Eye (tissue), 1 donor: Measurements from ENCODE around the gene LINGO1.

Experiments used
- DNase-seq: peaks from one replicate; pipeline ENCODE4 v3.0.0-alpha.2; 2015

Gene LINGO1

DNA sequence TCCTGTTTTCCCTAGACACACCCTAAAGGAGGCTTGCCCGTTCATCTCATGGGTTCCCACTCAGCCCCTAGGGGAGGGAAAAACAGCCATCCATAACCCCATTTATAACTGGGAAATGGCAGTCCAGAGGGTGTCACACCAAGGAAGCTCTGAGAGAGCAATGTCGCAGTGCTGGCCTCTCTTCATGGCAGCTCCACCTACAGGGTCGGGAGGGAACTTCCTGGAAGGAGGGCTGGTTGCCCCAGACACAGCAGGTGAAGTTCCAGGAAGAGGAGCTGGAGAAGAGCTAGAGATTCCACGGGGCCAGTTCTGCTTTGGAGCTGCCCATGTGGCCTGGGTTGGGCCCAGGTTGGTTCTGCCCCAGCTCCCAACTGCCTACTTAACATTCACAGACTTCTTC lies 22.3 kb upstream of the LINGO1 start:
- DNase-seq: no peak

GRCh38 chr15:77653832-77654480 lies 21.2 kb upstream of the LINGO1 start:
- DNase-seq: no peak

- peak; percentile 59 for DNase-seq
These were observed 17.6 kb upstream of the LINGO1 start for GRCh38 chr15:77650265-77650664.

- DNase-seq: no peak
These were observed 16.9 kb upstream of the LINGO1 start for GRCh38 chr15:77649610-77650009.

DNA sequence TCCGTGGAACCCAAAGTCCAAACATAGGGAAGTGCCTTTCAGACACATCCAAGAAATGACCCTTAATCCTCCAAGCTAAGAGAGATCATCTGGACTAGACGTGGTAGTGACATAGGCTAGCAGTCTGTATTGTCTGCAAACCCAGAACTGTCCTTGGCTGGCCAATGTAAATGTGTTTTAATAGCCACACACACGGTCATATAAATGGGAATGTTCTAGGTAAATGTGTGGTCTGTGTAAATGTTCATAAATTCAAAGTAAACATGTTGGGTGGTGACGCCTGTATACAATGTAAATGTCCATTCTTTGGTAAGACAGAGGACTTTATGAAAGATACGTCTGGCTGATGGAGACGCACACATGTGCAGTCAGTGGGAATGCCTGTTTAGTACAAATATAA lies 16.3 kb upstream of the LINGO1 start:
- no peak for DNase-seq

- DNase-seq: no peak
These were observed 15.2 kb upstream of the LINGO1 start for GRCh38 chr15:77647961-77648360.

DNA sequence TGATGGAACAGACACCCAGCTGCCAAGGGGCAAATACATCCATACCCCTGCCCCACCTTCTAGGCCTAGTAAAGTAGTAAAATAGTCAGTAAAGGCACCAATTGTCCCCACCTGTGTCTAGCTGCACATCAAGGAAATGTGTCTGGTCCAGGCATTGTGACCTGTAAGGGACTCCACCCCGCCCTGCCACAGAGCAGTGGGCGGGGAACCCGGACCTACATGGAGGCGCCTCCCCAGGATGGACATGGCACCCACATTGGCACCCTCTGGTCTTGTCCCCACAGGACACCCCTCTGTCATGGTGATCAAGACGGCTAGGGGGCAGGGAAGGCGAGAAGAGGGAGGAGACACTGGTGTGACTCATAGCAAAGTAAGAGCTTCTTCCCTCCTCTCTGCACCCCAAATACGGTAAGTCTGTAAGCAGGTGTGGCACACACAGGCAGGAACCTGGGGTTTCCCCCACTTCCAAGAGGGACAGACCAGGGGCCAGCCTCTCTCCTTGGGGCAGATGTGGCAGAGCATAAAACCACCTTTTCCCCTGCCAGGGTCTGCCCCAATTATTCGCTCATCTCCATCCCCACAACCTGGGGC lies 13.5 kb upstream of the LINGO1 start:
- DNase-seq: no peak

GRCh38 chr15:77645602-77646001 lies 12.9 kb upstream of the LINGO1 start:
- DNase-seq: no peak

GRCh38 chr15:77644543-77645247 lies 12.0 kb upstream of the LINGO1 start:
- DNase-seq: no peak

- DNase-seq: no peak
These were observed 11.1 kb upstream of the LINGO1 start for GRCh38 chr15:77643764-77644163.

DNA sequence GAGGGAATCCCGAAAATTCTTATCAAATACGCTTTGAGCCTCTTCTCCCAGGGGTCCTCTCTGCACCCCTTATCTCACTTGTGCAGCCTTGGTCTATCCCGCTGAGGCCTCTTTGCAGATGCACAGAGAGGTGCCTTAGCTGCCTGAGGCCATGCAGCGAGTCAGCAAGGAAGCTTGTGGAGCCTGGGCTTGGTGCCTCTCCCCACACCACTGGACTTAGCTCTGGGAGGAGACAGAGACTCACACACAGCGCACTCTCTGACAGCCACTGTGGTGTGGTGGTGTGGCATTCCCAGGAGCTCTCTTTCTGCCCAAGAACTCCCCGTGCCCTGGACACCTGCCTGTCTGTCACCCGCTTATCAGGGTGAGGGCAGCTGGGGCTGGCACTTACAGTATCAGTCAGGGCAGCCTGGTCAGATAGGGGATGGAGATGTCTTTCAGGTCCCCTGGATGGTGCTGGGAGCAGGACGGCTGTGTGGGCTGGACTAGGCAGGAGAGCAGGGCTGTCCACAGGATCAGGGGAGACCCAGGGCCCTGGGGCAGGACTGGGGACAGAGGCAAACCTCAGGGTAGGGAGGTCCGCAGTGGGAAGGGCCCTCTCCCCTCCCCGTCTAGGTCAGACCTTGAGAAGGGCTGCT lies 10.2 kb upstream of the LINGO1 start:
- DNase-seq: no peak

DNA sequence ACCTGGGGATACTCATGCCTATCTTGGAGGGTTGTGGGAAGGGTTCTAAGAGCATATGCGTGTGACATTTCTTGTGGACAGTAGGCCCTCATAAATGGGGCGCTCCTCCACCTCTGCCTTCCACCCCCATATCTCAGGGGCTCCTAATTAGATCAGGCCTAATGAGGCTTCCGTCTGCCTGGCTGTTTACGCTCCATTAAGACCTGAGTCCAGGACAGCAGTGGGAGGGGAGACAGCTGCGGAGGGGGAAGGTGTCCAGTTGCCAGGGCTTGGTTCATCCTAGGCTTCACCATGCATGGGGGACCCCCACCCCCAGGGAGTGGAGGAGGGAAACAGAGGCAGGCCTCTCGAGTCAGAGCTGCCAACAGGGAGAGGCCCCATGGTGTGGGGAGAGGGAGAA lies 9.3 kb upstream of the LINGO1 start:
- peak; percentile 54 for DNase-seq

DNA sequence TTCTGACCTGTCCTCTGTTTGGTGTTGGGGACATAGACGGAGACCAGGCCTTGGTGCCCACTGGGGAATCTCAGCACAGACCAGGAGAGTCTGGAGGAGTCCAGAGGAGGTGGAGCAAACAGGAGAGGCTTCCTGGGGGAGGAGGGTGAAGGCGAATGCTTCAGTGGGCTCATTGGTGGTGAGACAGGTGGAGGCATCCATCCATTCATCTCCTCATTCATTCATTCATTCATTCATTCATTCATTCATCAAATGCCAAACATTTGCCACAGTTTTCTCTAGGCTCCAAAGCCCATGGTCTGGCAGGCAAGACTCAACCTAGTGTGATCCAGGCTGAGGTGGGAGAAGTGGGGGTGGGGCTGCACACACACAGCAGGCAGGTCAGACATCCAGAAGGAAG lies 7.9 kb upstream of the LINGO1 start:
- no peak for DNase-seq

DNA sequence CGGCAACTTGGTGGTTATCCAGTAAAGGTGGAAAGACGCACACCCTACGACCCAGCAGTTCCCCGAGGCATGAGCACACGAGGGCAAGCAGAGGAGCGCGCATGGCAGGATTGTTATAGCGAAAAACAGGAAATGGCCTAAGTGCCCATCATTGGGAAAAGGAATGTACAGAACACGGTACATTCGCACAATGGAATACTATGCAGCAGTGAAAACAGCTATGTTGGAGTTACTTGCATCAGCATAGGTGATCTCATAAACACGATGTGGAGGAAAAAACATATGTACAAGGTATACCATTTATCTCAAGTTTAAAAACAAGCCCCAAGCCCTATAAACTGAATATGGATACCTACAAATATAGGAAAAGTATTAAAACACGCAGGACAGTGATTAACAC lies 6.7 kb upstream of the LINGO1 start:
- DNase-seq: no peak

DNA sequence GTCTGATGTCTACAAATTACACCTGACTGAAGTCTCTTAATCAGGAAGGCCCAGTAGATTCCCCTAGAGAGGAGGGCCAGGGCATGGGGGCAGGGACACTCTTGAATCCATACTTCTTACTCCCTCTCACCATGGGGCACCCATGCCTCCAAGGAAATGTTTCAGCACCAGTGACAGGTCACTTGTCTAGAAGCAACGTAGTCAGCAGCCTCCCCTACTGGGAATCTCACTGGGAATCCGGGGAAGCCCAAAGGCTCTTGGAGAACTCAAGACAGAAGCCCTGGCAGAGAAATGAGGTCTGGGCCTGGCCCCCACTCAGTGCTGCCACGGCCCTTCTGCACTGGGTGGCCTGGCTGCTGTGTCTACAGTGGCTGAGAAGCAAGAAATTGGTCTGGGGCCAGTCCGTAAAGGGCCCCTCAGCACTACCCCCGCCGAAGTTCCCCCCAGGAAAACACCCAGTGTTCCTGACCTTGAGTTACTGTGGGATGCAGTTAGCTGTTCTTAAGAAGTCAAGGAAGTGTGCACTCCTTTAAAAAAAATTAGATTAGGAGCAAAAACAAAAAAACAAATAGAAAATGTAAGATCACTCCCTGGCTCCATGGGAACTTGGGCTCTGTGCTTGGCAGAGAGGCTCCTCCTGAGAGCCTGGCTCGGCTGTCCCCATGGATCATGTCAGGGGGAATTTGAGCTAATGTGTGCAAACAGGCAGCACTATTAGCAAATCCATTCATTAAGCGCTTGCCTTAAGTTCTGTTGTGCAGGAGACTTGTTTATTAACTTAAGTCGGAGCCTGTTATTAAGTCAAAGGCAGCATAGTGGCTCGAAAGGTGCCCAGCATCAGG lies 5.4 kb upstream of the LINGO1 start:
- DNase-seq: peak; percentile 78

- no peak for DNase-seq
These were observed 3.5 kb upstream of the LINGO1 start for GRCh38 chr15:77636209-77636608.

GRCh38 chr15:77634266-77634962 lies 1.7 kb upstream of the LINGO1 start:
- peak; percentile 86 for DNase-seq

DNA sequence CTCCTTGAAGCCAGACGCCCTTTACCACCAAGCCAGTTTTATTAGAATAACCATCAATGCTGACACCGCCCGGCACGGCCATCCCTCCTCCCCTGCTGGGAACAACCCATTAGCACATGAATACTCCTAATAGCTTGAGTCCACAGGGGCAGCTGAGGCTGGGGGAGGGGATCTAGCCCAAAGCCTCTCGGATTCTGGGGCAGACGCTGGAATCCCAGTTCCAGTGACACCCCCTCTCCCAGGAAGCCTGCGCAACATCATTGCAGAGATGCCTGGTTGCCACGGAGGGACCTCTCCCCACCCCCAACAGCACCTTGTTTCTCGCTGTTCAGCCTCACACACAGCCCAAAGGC lies 1.2 kb upstream of the LINGO1 start:
- DNase-seq: no peak

- DNase-seq: peak; percentile 95
These were observed 611 bp upstream of the LINGO1 start for GRCh38 chr15:77633134-77633912.

DNA sequence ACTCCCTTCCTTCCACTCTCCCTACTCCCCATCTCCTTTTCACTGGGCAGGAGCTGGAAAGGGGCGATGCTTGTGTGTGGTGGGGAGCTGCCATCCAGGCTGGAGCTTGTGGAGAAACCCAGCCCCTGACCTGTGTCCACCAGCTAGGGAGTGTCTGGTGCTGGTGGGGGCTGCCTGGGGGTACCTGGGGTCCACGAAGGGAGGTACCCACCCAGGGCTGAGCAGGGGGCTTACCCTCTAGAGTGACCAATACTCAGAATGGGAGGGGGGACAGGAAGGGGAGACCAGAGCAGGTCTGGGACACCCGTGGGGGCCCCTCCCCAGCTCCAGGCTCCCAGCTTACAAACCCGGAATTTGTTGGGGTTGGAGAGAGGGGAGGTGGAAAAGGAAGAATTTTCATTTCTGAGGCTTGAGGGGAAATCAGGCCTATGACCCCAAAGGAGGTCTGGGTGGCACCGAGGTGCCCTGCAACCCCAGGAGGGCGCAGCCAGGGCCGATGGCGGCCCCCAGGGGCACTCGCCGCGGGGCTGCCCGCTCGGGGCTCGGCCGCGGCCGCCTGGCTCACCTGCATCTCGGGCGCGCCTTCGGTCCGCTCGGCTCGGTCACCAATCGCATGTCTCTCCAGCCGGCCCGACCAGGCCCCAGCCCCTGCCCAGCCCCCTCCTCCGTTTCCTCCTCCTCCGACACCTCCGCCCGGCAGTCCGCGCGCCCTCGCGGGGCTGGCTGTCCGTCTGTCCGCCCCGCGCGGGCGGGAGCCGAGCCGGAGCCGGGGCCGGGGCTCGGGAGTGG lies 773 bp downstream of the LINGO1 start:
- DNase-seq: peak; percentile 71
